ENCODE data around the gene ANO10.

- TF ChIP-seq POLR2AphosphoS5 (IDR thresholded peaks at IDR 0.05) (no peak), CTCF (IDR thresholded peaks at IDR 0.05) (no peak)
Measured at GRCh38 chr3:43372007-43372740, 249.6 kb downstream of the ANO10 start.

Data from suprapubic skin (tissue), 3 donors.